ENCODE results near the gene AGPAT4. TPM values are rescaled to one million over a fixed set of nuclear protein-coding genes. Genes with fewer than 3 reads are reported as not detected.
"Not testable (repeated sequence)": the region's sequence is repeated elsewhere in the genome, so short reads cannot be mapped to it uniquely, and the experiment has no call there.

Gene AGPAT4
- total and polyA plus RNA-seq, 2 of the 4 experiments (the other 2 are of a cell fraction) = 3.6 to 3.8 TPM

DNA sequence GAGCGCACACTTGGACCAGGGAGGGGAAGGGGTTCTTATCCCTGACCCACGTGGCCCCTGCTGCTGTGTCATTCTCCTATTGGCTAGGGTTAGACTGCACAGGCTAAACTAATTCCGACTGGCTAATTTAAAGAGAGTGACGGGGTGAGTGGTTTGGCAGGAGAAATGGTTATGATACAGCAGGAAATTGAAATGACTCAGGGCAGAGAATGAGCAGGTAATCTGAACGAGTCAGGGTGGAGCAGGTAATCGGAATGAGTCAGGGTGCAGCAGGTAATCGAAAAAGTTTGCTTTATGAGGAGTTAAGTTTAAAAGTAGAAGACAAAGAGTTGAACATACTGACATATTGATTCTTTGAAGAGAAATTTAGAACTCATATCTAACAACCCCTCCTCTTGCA, 35.9 kb upstream of the AGPAT4 start:
- H3K36me3 ChIP-seq (ENCODE audit: control insufficient read depth, insufficient read depth, low read length); H3K27me3 ChIP-seq (ENCODE audit: control insufficient read depth, insufficient read depth, low read length); H3K9me1 ChIP-seq (ENCODE audit: insufficient read depth, low read length); H3K4me2 ChIP-seq (ENCODE audit: low read depth, low read length); H3K4me3 ChIP-seq (ENCODE audit: insufficient read depth, low read depth, low read length); BruUV-seq (replicated peaks); H4K5ac ChIP-seq (ENCODE audit: low read depth, low read length); H2AK5ac ChIP-seq (ENCODE audit: low read depth, low read length); H3K4me1 ChIP-seq (ENCODE audit: control insufficient read depth, insufficient read depth, low read length); ATAC-seq (ENCODE audit: low read depth); H3K4ac ChIP-seq (ENCODE audit: low read depth, low read length); H3K56ac ChIP-seq (ENCODE audit: extremely low read depth, insufficient read depth, low read length); H3K27ac ChIP-seq (ENCODE audit: insufficient read depth, low read length); intact Hi-C loops (cut with micrococcal nuclease); H4K91ac ChIP-seq (ENCODE audit: insufficient read depth, low read depth, low read length); H4K20me1 ChIP-seq (ENCODE audit: insufficient read depth, low read length); POLR2A ChIA-PET (ENCODE audit: unreplicated experiment); H2BK5ac ChIP-seq (ENCODE audit: low read depth, low read length, poor library complexity, severe bottlenecking); dilution Hi-C loops (cut with HindIII; ENCODE audit: low sequenced_read_pairs, unreplicated experiment); in situ Hi-C loops (cut with MboI; ENCODE audit: low sequenced_read_pairs); DNase-seq; H2AFZ ChIP-seq (replicated peaks; ENCODE audit: low read length, poor library complexity); H4K8ac ChIP-seq (ENCODE audit: low read depth in 2 of 2, low read length in 2 of 2); H3K18ac ChIP-seq (ENCODE audit: low read depth, low read length); H3K9me3 ChIP-seq (ENCODE audit: control insufficient read depth, insufficient read depth, low read length); H3K23ac ChIP-seq (ENCODE audit: low read depth, low read length); H3K14ac ChIP-seq (replicated peaks; ENCODE audit: low read depth, low read length); H3K79me1 ChIP-seq (ENCODE audit: low read depth in 1 of 2, low read length in 2 of 2); H2BK15ac ChIP-seq (ENCODE audit: low read depth, low read length); H3K9ac ChIP-seq (ENCODE audit: low read depth, low read length); H2BK20ac ChIP-seq (ENCODE audit: low read depth, low read length); H2BK120ac ChIP-seq (ENCODE audit: low read depth, low read length); H2AK9ac ChIP-seq (replicated peaks; ENCODE audit: low read depth, low read length, poor library complexity); CTCF ChIA-PET: not testable (repeated sequence)
- no CpG with 5 or more reads among the region's 7 CpGs for WGBS, 2 experiments (ENCODE audit: extremely low coverage in 2 of 2, insufficient read length in 1 of 2)
